Stimulated activated CD8-positive, alpha-beta memory T cell treated with anti-CD3 and anti-CD28 coated beads, Interleukin-12 subunit alpha, Interleukin-12 subunit beta, amount 100 ng/mL, for 1 hour (primary cell): ENCODE data around the gene HMCN1.
"Not testable (repeated sequence)": the region's sequence is repeated elsewhere in the genome, so short reads cannot be mapped to it uniquely, and the experiment has no call there.

Experiments
- DNase-seq: peaks from one replicate; pipeline ENCODE4 v3.0.0-alpha.2; 2020; ENCODE audit warnings: low read depth

The HMCN1 gene

DNA sequence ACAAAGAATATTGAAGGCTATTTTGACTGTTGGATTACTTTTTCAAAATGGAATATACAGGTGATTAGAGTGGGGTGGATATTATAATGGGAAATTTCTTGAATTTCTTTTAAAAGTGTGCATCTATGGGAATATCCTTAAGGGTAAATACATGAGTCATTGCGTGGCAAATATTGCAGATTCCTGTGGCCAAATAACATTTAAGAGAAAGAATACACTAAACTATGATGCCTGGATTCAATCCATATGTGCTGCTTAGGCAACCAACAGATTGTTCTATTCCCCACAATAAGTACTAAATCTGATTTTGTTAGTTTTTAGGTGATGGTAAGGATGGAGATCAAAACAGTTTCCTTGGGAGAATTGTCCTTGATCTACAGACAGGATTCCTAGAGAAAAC lies 119.5 kb downstream of the HMCN1 start:
- no peak for DNase-seq

DNA sequence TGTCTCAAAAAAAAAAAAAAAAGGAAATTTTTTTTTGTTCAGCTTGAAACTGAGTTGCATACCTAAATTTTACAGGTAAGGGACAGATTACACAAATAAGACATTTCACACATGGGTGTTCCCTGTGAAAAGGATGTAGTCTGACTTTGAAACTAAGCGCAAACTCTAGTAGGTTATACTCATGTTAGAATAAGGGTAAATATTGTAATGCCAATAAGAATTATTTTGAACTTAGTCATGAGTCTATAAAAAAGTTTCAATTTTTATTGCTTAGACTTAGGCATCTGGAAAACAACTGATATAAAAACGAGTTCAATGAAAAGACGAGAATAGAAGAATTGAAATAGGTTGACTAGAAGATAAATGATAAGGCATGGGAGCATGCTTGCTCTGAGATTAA lies 122.3 kb downstream of the HMCN1 start:
- no peak for DNase-seq

GRCh38 chr1:185857442-185857841 lies 123.3 kb downstream of the HMCN1 start:
- DNase-seq: no peak

DNA sequence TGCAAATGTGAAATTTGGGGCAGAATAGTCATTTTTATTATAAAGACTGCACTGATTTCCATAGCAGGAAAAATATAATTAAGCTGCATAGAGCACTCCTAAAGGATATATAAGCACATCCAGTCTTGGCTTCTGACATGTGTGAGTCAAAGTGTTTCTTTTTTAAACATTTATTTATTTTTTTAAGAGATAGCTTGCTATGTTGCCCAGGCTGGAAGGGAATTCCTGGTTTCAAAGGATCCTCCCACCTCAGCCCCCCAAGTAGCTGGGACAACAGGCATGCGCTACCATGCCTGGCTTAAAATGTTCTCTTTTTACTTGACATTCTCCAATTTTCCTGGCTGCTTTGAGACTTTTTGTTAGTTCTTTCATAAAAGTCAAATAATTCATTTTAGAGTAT lies 126.1 kb downstream of the HMCN1 start:
- DNase-seq: no peak

GRCh38 chr1:185860859-185861258 lies 126.7 kb downstream of the HMCN1 start:
- no peak for DNase-seq

GRCh38 chr1:185861630-185862029 lies 127.4 kb downstream of the HMCN1 start:
- no peak for DNase-seq

- DNase-seq: no peak
These were observed 128.0 kb downstream of the HMCN1 start for GRCh38 chr1:185862235-185862634.

GRCh38 chr1:185864331-185864730 lies 130.1 kb downstream of the HMCN1 start:
- DNase-seq: no peak

DNA sequence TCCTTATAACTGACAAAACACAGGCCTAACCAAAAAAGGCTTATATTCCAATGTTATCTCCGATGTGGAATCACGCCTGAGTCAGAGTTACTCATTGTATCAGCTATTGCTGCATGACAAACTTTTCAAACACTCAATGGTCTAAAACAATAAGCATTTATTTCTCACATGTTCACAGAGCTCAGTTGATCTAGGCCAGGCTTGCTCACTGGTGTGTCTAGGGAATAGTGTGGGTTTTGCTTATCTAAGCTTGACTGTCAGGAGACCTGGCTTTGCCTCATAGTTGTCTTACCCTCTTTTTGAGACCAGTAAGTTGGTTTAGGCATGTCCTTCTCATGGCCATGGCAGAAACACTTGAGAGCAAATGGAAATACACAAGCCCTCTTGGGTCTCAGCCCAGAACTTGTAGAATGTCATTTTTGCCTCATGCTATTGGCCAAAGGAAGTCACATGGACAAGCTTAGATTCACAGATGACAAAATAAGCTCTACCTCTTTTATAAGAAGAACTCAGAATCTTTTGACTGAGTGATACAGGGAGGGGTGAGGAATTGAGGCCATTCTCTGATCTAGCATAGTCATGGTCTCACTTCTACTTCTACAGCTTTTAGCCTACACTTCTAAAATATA lies 130.8 kb downstream of the HMCN1 start:
- no peak for DNase-seq

DNA sequence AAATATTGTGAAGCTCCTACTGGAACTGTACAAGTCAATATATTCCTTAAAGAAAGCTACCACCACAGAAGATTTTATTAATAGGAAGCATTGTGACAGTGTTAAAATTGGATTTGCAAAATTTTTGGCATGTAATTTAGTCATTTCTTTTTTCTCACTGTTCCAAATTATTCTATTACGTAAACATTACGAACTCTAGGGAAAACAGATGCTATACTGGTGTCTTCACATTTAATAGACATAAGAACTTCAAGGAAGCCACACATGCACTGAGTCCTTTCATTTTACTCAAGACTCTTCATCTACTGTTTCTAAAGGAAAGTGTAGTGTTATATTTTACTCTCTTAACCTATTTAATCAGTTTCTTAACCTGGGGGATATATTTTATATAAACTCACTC lies 135.4 kb downstream of the HMCN1 start:
- no peak for DNase-seq

DNA sequence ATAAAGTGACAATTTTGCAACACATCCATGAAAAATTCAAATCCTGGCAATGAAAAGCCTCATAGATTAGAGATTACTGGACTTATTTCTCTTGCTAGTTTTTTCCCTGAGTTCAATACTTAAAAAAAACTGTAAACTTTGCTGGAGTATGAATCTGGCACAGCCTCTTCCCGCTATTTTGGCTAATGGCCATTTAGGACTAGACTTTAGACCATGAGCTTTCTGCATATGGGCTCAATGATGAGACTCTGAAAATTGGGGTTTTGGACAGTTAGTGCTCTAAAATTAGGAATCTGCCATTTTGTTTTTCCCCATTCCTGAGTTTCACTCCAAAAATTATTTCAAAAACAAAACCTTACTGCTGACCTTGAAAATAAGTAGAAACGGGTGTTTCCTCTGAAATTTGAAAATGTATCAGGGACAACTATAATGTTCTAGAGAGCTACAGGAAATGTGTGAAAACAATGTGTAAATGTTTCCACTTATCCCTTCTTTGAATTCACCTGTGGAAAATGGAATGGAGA lies 137.5 kb downstream of the HMCN1 start:
- no peak for DNase-seq

DNA sequence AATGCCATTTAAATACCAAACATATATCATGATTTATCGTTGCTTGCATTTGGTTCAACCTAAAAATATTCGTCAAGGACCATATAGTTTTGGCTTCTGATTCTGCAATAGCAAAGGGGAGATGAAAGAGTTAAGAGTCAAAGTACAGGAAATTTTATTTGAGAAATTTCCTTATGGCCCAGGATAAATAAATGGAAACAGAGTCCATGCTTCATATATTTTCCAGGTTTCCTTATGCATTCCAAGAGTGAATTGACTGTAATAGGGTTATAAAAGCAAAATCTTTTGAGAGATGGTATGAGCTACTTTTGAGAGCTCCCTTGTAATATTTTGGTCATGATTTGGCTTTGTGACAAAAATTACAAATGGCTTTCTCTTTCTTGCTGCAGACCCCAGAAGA lies 140.1 kb downstream of the HMCN1 start:
- DNase-seq: no peak

- DNase-seq: no peak
These were observed 146.1 kb downstream of the HMCN1 start for GRCh38 chr1:185880330-185880729.

- DNase-seq: no peak
These were observed 146.7 kb downstream of the HMCN1 start for GRCh38 chr1:185880779-185881333.

- DNase-seq: no peak
These were observed 151.9 kb downstream of the HMCN1 start for GRCh38 chr1:185886046-185886445.

GRCh38 chr1:185886671-185887070 lies 152.5 kb downstream of the HMCN1 start:
- no peak for DNase-seq

DNA sequence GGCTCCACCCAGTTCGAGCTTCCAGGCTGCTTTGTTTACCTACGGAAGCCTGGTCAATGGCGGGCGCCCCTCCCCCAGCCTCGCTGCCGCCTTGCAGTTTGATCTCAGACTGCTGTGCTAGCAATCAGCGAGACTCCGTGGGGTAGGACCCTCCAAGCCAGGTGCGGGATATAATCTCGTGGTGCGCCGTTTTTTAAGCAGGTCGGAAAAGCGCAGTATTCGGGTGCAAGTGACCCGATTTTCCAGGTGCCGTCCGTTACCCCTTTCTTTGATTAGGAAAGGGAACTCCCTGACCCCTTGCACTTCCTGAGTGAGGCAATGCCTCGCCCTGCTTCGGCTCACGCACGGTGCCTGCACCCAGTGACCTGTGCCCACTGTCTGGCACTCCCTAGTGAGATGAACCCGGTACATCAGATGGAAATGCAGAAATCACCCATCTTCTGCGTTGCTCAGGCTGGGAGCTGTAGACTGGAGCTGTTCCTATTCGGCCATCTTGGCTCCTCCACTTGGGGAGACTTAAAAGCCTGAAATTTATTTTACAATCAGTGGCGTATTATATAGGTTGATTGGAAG lies 158.7 kb downstream of the HMCN1 start:
- not testable (repeated sequence) for DNase-seq

GRCh38 chr1:185894791-185895190 lies 160.6 kb downstream of the HMCN1 start:
- no peak for DNase-seq

- DNase-seq: no peak
These were observed 161.2 kb downstream of the HMCN1 start for GRCh38 chr1:185895208-185895900.

DNA sequence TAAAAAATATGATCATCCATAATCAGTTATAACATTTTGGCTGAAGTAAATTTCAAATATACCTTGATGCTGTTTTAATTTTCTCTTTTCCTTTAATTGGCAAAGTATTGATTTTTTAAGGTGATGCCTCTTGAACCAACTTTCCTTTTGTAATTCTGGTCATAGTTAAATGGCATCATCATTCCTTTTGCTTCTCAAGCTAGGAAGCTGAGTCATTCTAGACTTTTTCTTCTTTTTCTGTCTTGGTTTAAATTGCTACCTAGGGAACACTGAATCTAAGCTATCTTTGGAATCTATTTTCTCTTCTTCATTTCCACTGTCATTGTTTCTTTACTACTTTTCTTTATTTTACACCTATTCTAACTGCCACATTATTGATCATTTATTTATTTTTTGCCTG lies 162.7 kb downstream of the HMCN1 start:
- no peak for DNase-seq

GRCh38 chr1:185906186-185906585 lies 172.0 kb downstream of the HMCN1 start:
- DNase-seq: no peak

GRCh38 chr1:185907246-185907645 lies 173.1 kb downstream of the HMCN1 start:
- DNase-seq: no peak

- DNase-seq: no peak
These were observed 177.8 kb downstream of the HMCN1 start for GRCh38 chr1:185911978-185912377.
